Tibial artery (tissue), 4 donors: Measurements from ENCODE around the gene MYOCOS.
"Not testable (repeated sequence)": the region's sequence is repeated elsewhere in the genome, so short reads cannot be mapped to it uniquely, and the experiment has no call there.

Experiments used
- DNase-seq, 2 donors: peaks; one replicate each; pipeline ENCODE4 v3.0.0-alpha.2; 2019
- H3K27ac ChIP-seq, 2 donors: fragments of 200-600 bp; sonication (generic) in 1 of 2; 1 replicate in 1 of 2; 2 replicates in 1 of 2; pipeline ENCODE4 v1.5.1; 2018 to 2019; ENCODE audit warnings: mild to moderate bottlenecking in 1 of 2
- H3K27me3 ChIP-seq, 2 donors: fragments of 200-600 bp; sonication (generic) in 1 of 2; one replicate each; pipeline versions ENCODE4 v1.5.1 to v1.6.0; 2016 to 2019
- H3K36me3 ChIP-seq, 3 donors: fragments of 200-600 bp; sonication (generic) in 2 of 3; one replicate each; pipeline ENCODE4 v1.5.1; 2016 to 2019; ENCODE audit warnings: mild to moderate bottlenecking in 2 of 3
- H3K4me1 ChIP-seq, 4 donors: fragments of 200-600 bp; sonication (generic) in 2 of 4; 1 replicate in 3 of 4; 2 replicates in 1 of 4; pipeline ENCODE4 v1.5.1; 2016 to 2019
- H3K4me3 ChIP-seq, 2 donors: fragments of 200-600 bp; sonication (generic) in 1 of 2; 1 replicate in 1 of 2; 2 replicates in 1 of 2; pipeline ENCODE4 v1.5.1; 2018 to 2019; ENCODE audit warnings: mild to moderate bottlenecking in 2 of 2
- H3K9me3 ChIP-seq, 3 donors: fragments of 200-600 bp; sonication (generic) in 1 of 3; one replicate each; pipeline ENCODE4 v1.5.1; 2016 to 2019
- intact Hi-C: fragments of 100-400 bp; cut with DNase I; formaldehyde crosslinking; loops from one replicate; pipeline ENCODE4 v1.15.0; 2023; ENCODE audit warnings: low total_unique reads
- TF ChIP-seq, protein P1 (sequence below), 2 experiments: fragments of 200-600 bp in 1 of 2; fragments of 450-650 bp in 1 of 2; IDR thresholded peaks; one replicate each; pipeline ENCODE4 v1.5.1; 2017 to 2019; ENCODE audit warnings: antibody characterized with exemption in 2 of 2, mild to moderate bottlenecking in 1 of 2, moderate library complexity in 1 of 2

The MYOCOS gene

GRCh38 chr1:171597203-171597602 lies 24.8 kb upstream of the MYOCOS start:
- peaks cover 15 to 32% (median 16%) of the 10 kb centered on the region in 3 donors for H3K36me3 ChIP-seq
- no peaks in the 10 kb centered on the region for H3K27me3 ChIP-seq
- no peak overlapping the region for H3K4me3 ChIP-seq
- H3K4me1 ChIP-seq: no peaks in the 10 kb centered on the region
- intact Hi-C loops: no loop called here
- H3K9me3 ChIP-seq: no peaks in the 10 kb centered on the region
- TF ChIP-seq, protein P1, sequence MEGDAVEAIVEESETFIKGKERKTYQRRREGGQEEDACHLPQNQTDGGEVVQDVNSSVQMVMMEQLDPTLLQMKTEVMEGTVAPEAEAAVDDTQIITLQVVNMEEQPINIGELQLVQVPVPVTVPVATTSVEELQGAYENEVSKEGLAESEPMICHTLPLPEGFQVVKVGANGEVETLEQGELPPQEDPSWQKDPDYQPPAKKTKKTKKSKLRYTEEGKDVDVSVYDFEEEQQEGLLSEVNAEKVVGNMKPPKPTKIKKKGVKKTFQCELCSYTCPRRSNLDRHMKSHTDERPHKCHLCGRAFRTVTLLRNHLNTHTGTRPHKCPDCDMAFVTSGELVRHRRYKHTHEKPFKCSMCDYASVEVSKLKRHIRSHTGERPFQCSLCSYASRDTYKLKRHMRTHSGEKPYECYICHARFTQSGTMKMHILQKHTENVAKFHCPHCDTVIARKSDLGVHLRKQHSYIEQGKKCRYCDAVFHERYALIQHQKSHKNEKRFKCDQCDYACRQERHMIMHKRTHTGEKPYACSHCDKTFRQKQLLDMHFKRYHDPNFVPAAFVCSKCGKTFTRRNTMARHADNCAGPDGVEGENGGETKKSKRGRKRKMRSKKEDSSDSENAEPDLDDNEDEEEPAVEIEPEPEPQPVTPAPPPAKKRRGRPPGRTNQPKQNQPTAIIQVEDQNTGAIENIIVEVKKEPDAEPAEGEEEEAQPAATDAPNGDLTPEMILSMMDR (IDR thresholded peaks at IDR 0.05): no peak
- DNase-seq: no peak
- H3K27ac ChIP-seq: no peak overlapping the region

DNA sequence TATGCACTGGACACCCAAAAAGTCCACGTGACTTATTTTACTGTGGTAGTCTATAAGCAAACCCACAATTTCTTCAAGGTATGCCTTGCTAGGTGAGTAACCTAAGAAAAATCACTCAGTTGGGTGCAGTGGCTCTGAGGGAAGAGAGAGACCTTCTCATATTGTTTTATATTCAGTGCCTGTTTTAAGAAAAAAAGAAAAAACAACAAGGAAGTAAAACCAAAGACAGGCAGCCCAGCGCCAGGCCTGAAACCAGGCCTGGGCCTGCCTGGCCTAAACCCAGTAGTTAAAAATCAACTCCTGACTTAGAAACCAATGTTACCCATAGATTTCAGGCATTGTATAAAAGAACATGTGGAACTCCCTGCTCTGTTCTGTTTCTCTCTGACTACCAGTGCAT lies 21.7 kb upstream of the MYOCOS start:
- H3K9me3 ChIP-seq, H3K36me3 ChIP-seq, H3K4me1 ChIP-seq, intact Hi-C loops, H3K27ac ChIP-seq, DNase-seq, H3K4me3 ChIP-seq, H3K27me3 ChIP-seq: not testable (repeated sequence)

DNA sequence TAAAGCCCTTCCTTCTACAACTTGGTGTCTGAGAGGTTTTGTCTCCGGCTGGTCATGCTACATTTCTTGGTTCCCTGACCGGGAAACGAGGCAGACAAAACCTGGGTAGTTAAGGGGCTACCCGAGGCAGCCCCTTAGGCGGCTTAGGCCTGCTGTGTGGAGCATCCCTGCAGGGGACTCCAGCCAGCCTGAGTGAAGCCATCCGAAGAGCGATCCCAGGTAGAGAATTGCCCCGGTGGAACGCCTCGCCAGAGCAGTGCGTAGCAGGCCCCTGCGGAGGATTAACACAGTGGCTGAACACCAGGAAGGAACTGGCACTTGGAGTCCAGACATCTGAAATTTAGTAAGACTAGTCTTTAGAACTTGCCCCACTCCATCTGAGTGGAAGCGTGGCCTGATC lies 21.2 kb upstream of the MYOCOS start:
- H3K27ac ChIP-seq: no peak overlapping the region
- intact Hi-C loops: no loop called here
- TF ChIP-seq, protein P1 (IDR thresholded peaks at IDR 0.05): no peak

DNA sequence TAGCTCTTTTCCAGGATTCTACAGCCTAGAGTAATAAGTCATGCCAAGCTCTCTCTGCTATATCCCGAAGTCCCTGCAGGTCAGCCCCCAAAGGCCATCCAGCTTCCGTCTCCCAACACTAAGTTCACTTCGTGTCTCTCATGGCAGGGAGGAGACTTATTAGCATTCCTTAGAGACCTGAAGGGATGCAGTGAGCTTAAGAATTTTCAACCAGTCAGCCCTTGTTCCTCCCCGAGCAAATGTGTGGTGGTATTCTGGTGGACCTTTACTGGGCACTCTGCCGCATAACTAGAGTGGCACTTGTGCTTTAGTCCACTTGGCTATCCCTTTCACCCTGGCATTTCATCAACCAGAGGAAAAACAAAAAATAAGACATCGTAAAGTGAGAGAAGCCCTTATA lies 19.0 kb upstream of the MYOCOS start:
- H3K27ac ChIP-seq, intact Hi-C loops, H3K27me3 ChIP-seq, H3K4me1 ChIP-seq, DNase-seq, H3K4me3 ChIP-seq, H3K36me3 ChIP-seq, H3K9me3 ChIP-seq: not testable (repeated sequence)

More for the DNA sequence above, 21.2 kb upstream of the MYOCOS start:
- H3K4me3 ChIP-seq: no peak overlapping the region
- H3K9me3 ChIP-seq: no peaks in the 10 kb centered on the region
- H3K4me1 ChIP-seq: no peaks in the 10 kb centered on the region
- DNase-seq: no peak
- H3K36me3 ChIP-seq: no peaks in the 10 kb centered on the region
- no peaks in the 10 kb centered on the region for H3K27me3 ChIP-seq

DNA sequence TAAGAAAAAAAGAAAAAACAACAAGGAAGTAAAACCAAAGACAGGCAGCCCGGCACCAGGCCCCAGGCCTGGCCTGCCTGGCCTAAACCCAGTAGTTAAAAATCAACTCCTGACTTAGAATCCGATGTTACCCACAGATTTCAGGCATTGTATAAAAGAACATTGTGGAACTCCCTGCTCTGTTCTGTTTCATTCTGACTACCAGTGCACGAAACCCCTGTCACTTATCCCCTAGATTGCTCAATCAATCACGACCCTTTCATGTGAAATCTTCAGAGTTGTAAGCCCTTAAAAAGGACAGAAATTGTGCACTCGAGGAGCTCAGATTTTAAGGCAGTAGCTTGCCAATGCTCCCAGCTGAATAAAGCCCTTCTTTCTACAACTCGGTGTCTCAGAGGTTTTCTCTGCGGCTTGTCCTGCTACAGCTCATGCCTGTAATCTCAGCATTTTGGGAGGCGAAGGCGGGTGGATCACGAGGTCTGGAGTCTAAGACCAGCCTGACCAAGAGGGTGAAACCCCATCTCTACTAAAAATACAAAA lies 15.6 kb upstream of the MYOCOS start:
- Histone ChIP-seq H3K4me3 (no peak overlapping the region), H3K4me1 (no peaks in the 10 kb centered on the region), H3K9me3 (no peaks in the 10 kb centered on the region), H3K36me3 (no peaks in the 10 kb centered on the region), H3K27ac (no peak overlapping the region), H3K27me3 (no peaks in the 10 kb centered on the region)
- TF ChIP-seq, protein P1 (IDR thresholded peaks at IDR 0.05): no peak
- no peak for DNase-seq
- intact Hi-C loops: no loop called here

DNA sequence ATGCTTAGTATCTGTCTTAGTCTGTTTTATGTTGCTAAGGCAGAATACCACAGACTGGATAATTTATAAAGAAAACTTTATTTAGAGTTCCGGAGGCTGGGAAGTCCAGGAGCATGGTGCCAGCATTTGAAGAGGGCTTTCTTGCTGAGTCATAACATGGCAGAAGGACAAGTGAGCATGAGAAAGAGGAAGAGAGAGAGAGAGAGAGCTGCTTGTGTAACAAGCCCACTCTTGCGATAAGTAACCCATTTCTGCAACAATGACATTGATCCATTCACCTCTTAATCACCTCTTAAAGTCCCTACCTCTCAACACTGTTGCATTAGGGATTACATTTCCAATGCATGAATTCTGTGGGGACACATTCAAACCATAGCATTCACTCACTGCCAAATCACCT lies 11.7 kb upstream of the MYOCOS start:
- TF ChIP-seq, protein P1 (IDR thresholded peaks at IDR 0.05): no peak
- H3K27me3 ChIP-seq: no peaks in the 10 kb centered on the region
- no peaks in the 10 kb centered on the region for H3K36me3 ChIP-seq
- DNase-seq: no peak
- intact Hi-C loops: no loop called here
- H3K9me3 ChIP-seq: no peaks in the 10 kb centered on the region
- H3K27ac ChIP-seq: no peak overlapping the region
- H3K4me1 ChIP-seq: no peaks in the 10 kb centered on the region
- H3K4me3 ChIP-seq: no peak overlapping the region

DNA sequence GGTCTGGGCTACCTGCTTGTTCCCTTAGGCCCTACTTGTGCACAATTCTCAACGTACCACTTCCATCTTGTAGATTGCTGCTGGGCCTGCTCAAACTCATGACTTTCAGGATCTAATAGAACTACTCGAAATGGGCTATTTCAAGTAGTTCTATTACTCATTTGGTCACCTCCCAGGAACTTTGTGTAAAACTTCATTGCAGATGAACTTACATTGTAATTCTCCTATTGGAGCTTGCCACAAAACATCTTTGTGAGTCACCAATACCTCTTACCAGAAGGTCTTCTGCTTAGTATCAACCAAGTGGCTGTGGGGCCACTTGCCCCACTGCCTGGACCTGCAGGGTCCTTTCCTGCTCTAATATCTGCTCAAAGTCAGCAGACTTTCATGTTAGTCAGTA lies 10.7 kb upstream of the MYOCOS start:
- H3K4me3 ChIP-seq: no peak overlapping the region
- H3K9me3 ChIP-seq: no peaks in the 10 kb centered on the region
- no peak for DNase-seq
- no peaks in the 10 kb centered on the region for H3K36me3 ChIP-seq
- TF ChIP-seq, protein P1 (IDR thresholded peaks at IDR 0.05): no peak
- no peaks in the 10 kb centered on the region for H3K27me3 ChIP-seq
- H3K4me1 ChIP-seq: no peaks in the 10 kb centered on the region
- intact Hi-C loops: no loop called here
- no peak overlapping the region for H3K27ac ChIP-seq
